Measurements from ENCODE around the gene C11orf21.

C11orf21 gene

DNA sequence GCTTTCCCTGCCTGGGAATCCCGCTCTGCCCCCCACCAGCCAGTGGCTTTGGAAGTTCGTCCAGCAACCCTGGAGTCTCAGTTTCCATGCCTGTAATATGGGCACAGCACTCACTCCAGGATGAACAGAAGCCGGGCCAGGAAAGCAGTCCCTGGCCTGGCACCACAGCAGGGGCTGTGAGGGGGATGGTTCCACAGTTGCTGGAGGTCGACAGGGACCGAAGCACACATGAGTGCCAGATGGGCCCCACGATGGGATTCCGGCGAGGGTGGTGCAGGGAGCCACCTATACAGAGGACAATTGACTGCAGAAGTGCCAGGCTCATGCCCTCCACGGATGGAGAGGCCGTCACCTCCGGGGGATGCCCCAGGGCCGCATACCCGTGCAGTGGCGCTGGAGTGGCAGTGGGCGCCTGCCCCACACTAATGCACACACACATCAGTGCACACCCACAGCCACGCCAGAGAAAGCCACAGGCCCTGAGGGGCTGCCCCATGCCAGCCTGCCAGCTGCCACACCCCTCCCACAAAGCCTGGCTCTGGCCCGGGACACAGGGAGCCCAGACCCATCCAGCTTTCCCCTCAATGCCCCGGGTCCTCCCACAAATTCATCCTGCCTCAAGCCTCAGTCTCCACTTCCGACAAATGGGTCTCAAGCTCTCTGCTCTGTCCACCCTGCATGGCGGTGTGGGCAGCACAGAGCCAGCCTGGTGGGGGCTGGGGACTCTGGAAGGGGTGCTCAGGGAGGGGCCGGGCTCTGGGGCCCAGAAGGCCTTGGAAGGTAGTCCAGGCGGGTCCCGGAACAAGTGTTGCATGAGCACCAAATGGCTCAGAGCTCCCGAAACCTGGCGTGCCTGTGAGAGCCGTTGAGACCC, 41.0 kb downstream of the C11orf21 start:
- DNase-seq (ENCODE audit: low read depth in 2 of 2) = no peak

DNA sequence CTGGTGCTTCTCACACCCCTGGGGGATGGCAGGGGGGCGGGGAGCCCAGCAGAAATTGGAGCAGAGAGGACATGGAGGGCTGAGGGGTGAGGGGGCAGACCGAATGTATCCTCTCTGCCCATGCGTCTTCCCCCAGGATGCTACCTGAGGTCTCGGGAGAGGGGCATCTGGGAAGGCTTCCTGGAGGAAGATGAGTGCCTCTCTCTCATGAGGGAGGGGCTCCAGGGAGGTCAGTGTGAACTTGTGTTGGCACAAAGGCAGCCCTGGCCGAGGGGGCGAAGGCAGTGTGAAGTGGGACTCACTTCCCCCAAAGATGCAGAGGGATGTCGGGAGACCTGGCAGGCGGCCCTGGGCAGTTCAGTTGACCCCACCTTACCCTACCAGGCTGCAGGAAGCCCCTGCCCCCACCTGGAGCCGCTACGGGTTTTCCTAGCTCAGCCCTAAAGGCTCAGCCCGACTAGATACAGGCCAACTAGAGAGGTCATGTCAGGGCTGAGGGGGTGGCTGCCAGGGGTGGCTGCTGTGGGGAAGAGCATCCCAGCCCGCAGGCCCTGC, 41.7 kb downstream of the C11orf21 start:
- no peak for DNase-seq (ENCODE audit: low read depth in 2 of 2)

DNA sequence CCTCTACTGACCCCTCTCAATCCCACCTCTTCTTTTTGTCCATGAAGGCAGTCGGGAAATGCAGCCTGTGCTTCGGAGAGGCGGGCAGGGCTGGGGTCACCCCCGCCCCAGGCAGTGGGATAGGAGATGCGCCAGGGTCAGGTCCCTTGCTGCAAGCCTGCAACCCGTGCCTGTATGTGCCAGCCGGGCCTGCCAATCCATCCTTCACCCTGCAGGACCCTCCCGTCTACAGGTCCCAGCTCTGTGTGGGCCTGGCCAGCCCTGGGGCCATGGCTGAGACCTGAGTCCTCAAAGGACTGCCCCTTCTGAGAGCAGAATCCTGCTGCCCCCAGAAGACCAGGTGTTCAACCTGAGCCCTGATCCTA, 42.3 kb downstream of the C11orf21 start:
- no peak for DNase-seq (ENCODE audit: low read depth in 2 of 2)

- DNase-seq (ENCODE audit: low read depth in 2 of 2) = no peak
Observed at GRCh38 chr11:2258501-2259465, 42.9 kb downstream of the C11orf21 start.

DNA sequence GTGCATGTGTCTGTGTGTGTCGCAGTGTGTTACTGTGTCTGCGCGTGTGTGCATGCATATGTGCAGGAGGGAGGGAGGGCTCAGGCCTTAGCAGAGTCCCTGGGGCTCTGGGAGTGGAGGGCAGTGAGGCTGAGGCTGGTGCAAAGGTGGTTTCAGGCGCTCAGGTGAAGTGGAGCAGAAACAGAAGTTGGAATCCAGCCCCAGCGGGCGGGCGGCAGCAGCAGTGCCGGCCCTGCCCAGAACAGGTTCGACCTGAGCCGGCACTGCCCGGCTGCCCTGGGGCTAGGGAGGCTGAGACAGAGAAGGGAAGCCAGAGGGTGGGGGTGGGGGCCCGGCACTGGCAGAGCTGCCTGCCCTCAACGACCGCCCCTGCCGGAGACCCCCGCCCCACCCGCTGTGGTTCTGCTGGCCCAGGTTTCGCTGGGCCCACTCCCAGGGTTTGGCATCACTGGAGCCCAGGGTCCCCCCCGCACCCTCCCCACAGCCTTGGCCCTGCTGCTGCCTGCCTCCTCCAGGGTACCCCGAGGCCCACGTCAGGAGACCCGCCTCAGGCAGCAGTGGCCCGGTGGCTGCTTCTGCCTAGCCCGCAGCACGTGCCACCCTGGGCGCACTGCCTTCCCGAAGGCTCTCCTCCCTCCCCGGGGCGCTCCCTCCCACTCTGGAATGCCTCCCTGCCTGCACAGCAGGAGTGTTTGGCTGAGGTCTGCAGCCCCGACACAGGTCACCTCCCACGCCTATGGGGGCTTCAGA, 44.6 kb downstream of the C11orf21 start:
- DNase-seq (ENCODE audit: low read depth in 2 of 2) = no peak

GRCh38 chr11:2256293-2256913, 45.3 kb downstream of the C11orf21 start:
- DNase-seq (ENCODE audit: low read depth in 2 of 2) = no peak

DNA sequence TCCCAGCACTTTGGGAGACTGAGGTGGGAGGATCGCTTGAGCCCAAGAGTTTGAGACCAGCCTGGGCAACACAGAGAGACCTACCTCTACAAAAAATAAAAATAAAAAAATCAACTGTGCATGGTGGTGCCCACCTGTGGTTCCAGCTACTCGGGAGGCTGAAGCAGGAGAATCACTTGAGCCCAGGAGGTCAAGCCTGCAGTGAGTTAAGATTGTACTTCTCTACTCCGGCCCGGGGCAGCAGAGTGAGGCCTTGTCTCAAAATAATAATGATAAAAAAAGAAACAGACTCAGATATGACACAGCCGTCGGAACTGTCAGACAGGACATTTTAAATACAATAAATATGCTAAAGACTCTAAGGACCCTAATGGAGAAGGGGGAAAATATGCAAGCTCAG, 49.7 kb downstream of the C11orf21 start:
- DNase-seq (ENCODE audit: low read depth in 2 of 2) = no peak

GRCh38 chr11:2251138-2251537, 50.6 kb downstream of the C11orf21 start:
- no peak for DNase-seq (ENCODE audit: low read depth in 2 of 2)

DNA sequence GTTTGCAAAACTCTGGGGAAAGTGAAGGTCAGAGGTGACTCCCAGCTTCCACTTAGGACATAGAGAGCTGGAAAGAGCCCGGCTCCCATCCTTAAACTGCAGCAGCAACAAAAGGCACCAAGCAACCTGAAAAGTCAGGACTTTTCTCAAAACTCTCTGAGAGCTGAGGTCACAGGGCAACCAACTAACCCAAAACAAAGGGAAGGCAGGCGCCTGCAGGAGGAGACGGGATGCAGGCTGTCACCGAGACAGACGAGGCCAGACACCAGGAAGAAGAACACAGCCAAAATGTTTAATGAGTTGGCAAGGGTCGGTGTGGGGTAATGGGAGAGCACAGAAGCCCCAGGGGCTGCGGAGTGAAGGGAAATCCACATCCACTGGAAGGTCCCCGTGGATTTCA, 51.2 kb downstream of the C11orf21 start:
- DNase-seq (ENCODE audit: low read depth in 2 of 2) = no peak

DNA sequence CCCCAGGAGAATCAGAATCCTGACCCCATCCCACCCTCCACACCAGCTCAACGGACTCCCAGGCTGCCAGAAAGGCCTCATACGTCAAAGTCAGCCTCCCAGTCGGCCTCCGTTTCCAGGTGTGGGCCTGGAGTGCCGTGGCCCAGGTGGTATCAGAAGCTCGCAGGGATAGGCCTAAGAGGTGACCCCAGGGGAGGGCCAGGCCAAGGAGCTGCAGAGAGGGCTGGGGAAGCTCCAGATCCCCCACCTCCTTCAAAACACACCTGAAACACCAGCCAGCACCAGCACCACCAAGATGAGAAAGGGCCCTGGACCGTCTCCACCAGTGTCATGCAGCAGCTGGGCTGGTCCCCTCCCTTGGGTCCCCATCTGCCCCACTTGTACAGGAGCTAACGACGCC, 51.7 kb downstream of the C11orf21 start:
- DNase-seq (ENCODE audit: low read depth in 2 of 2) = no peak

- no peak for DNase-seq (ENCODE audit: low read depth in 2 of 2)
Observed at GRCh38 chr11:2249189-2249916, 52.4 kb downstream of the C11orf21 start.

- no peak for DNase-seq (ENCODE audit: low read depth in 2 of 2)
Observed at GRCh38 chr11:2248762-2249161, 53.0 kb downstream of the C11orf21 start.

DNA sequence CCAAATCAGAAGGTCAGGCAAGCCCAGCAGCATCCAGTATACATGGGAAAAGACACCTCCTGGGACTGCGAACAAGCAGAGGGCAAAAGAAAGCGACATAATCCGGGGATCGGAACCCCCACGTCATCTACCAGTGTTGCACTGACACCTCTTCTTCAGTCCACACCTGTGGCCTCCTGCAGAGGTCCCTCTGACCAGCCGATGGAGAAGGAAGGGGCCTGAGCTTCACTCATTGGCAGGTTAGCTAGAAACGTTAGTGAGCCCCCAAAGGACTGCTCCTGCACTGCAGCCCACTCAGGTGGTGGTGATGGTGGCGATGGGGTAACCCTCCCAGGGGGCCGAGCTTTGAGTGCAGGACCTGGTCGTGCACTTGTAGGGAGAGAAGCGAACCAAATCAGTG, 53.5 kb downstream of the C11orf21 start:
- no peak for DNase-seq (ENCODE audit: low read depth in 2 of 2)

DNA sequence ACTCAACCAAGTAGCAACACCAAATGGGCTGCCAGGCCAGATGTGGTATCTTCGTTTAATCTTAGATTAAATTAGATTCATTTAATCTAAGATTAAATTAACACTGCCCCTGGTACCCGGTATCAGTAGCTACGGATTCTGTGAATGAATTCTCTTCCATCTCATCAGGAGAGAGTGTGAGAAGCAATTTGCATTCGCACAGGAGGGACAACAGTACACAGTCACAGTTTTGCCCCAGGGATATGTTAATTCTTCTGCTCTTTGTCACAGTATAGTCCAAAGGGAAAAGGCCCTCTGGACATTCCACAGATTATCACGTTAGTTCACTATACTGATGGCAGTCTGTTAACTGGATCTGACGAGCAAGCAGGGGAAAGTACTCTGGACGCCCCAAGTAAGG, 54.2 kb downstream of the C11orf21 start:
- DNase-seq (ENCODE audit: low read depth in 2 of 2) = no peak
